ENCODE measurements around the gene LIN7A. TPM values are rescaled to one million over a fixed set of nuclear protein-coding genes. Genes with fewer than 3 reads are reported as not detected.

The LIN7A gene
- total RNA-seq, 1 donor, result 6.5 TPM

- no peaks in the 10 kb centered on the region for H3K27me3 ChIP-seq (ENCODE audit: insufficient read depth, low read length)
- no peak for DNase-seq (ENCODE audit: insufficient read length, low spot score, missing footprints)
- no peaks in the 10 kb centered on the region for H3K9me3 ChIP-seq (ENCODE audit: low read depth, low read length)
- no peaks in the 10 kb centered on the region for H3K79me2 ChIP-seq (ENCODE audit: insufficient read depth, low read length)
- no peak for TF ChIP-seq CTCF (IDR thresholded peaks at IDR 0.05; ENCODE audit: extremely low read depth, low read depth, low read length)
- H2AFZ ChIP-seq (ENCODE audit: low read length), result peak overlapping the region; percentile 23
- H3K27ac ChIP-seq (ENCODE audit: low read depth, low read length), result no peak overlapping the region
- no peak overlapping the region for H3K4me2 ChIP-seq (ENCODE audit: insufficient read depth, low read length)
- H3K36me3 ChIP-seq (ENCODE audit: insufficient read depth, low read length), result no peaks in the 10 kb centered on the region
- H3K4me1 ChIP-seq (ENCODE audit: insufficient read depth, low read length), result peaks cover 14% of the 10 kb centered on the region
- no peak overlapping the region for H3K4me3 ChIP-seq (ENCODE audit: insufficient read depth, low read length)
- no peaks in the 10 kb centered on the region for H4K20me1 ChIP-seq (ENCODE audit: insufficient read depth, low read length)
Observed at GRCh38 chr12:80780746-80781145, 157.0 kb downstream of the LIN7A start.

GRCh38 chr12:80778005-80778541 is 159.7 kb downstream of the LIN7A start:
- no peaks in the 10 kb centered on the region for H3K27me3 ChIP-seq (ENCODE audit: insufficient read depth, low read length)
- H3K4me1 ChIP-seq (ENCODE audit: insufficient read depth, low read length), result peaks cover 14% of the 10 kb centered on the region
- no peak for TF ChIP-seq CTCF (IDR thresholded peaks at IDR 0.05; ENCODE audit: extremely low read depth, low read depth, low read length)
- H2AFZ ChIP-seq (ENCODE audit: low read length), result peak overlapping the region; percentile 76
- H3K4me2 ChIP-seq (ENCODE audit: insufficient read depth, low read length), result peak overlapping the region; percentile 46
- no peaks in the 10 kb centered on the region for H4K20me1 ChIP-seq (ENCODE audit: insufficient read depth, low read length)
- no peaks in the 10 kb centered on the region for H3K9me3 ChIP-seq (ENCODE audit: low read depth, low read length)
- no peak for DNase-seq (ENCODE audit: insufficient read length, low spot score, missing footprints)
- no peaks in the 10 kb centered on the region for H3K79me2 ChIP-seq (ENCODE audit: insufficient read depth, low read length)
- peak overlapping the region; percentile 85 for H3K27ac ChIP-seq (ENCODE audit: low read depth, low read length)
- no peaks in the 10 kb centered on the region for H3K36me3 ChIP-seq (ENCODE audit: insufficient read depth, low read length)
- no peak overlapping the region for H3K4me3 ChIP-seq (ENCODE audit: insufficient read depth, low read length)

GRCh38 chr12:80777587-80777986 is 160.1 kb downstream of the LIN7A start:
- Histone ChIP-seq H3K27ac (ENCODE audit: low read depth, low read length) (peak overlapping the region; percentile 85), H3K4me1 (ENCODE audit: insufficient read depth, low read length) (peaks cover 14% of the 10 kb centered on the region), H3K36me3 (ENCODE audit: insufficient read depth, low read length) (no peaks in the 10 kb centered on the region), H3K27me3 (ENCODE audit: insufficient read depth, low read length) (no peaks in the 10 kb centered on the region), H4K20me1 (ENCODE audit: insufficient read depth, low read length) (no peaks in the 10 kb centered on the region), H3K9me3 (ENCODE audit: low read depth, low read length) (no peaks in the 10 kb centered on the region), H3K79me2 (ENCODE audit: insufficient read depth, low read length) (no peaks in the 10 kb centered on the region), H3K4me3 (ENCODE audit: insufficient read depth, low read length) (no peak overlapping the region), H2AFZ (ENCODE audit: low read length) (peak overlapping the region; percentile 76), H3K4me2 (ENCODE audit: insufficient read depth, low read length) (peak overlapping the region; percentile 46)
- TF ChIP-seq CTCF (IDR thresholded peaks at IDR 0.05; ENCODE audit: extremely low read depth, low read depth, low read length), result no peak
- no peak for DNase-seq (ENCODE audit: insufficient read length, low spot score, missing footprints)

GRCh38 chr12:80776706-80777105 is 161.0 kb downstream of the LIN7A start:
- no peak for DNase-seq (ENCODE audit: insufficient read length, low spot score, missing footprints)
- no peaks in the 10 kb centered on the region for H3K36me3 ChIP-seq (ENCODE audit: insufficient read depth, low read length)
- no peaks in the 10 kb centered on the region for H3K27me3 ChIP-seq (ENCODE audit: insufficient read depth, low read length)
- no peaks in the 10 kb centered on the region for H3K9me3 ChIP-seq (ENCODE audit: low read depth, low read length)
- H3K27ac ChIP-seq (ENCODE audit: low read depth, low read length), result no peak overlapping the region
- H3K79me2 ChIP-seq (ENCODE audit: insufficient read depth, low read length), result no peaks in the 10 kb centered on the region
- no peak overlapping the region for H2AFZ ChIP-seq (ENCODE audit: low read length)
- no peak for TF ChIP-seq CTCF (IDR thresholded peaks at IDR 0.05; ENCODE audit: extremely low read depth, low read depth, low read length)
- no peak overlapping the region for H3K4me2 ChIP-seq (ENCODE audit: insufficient read depth, low read length)
- H4K20me1 ChIP-seq (ENCODE audit: insufficient read depth, low read length), result no peaks in the 10 kb centered on the region
- peaks cover 14% of the 10 kb centered on the region for H3K4me1 ChIP-seq (ENCODE audit: insufficient read depth, low read length)
- H3K4me3 ChIP-seq (ENCODE audit: insufficient read depth, low read length), result no peak overlapping the region
